T-helper 9 cell (primary cell): ENCODE measurements around the gene TRABD2B.

Experiments used
- DNase-seq: peaks from one replicate; pipeline ENCODE4 v3.0.0-alpha.2; 2020
- total RNA-seq, 2 donors: gene quantifications; one replicate each; lab custom pipeline; 2026; lab: John Stamatoyannopoulos, UW

Gene TRABD2B
- total RNA-seq = 0 reads per million in 2 donors

DNA sequence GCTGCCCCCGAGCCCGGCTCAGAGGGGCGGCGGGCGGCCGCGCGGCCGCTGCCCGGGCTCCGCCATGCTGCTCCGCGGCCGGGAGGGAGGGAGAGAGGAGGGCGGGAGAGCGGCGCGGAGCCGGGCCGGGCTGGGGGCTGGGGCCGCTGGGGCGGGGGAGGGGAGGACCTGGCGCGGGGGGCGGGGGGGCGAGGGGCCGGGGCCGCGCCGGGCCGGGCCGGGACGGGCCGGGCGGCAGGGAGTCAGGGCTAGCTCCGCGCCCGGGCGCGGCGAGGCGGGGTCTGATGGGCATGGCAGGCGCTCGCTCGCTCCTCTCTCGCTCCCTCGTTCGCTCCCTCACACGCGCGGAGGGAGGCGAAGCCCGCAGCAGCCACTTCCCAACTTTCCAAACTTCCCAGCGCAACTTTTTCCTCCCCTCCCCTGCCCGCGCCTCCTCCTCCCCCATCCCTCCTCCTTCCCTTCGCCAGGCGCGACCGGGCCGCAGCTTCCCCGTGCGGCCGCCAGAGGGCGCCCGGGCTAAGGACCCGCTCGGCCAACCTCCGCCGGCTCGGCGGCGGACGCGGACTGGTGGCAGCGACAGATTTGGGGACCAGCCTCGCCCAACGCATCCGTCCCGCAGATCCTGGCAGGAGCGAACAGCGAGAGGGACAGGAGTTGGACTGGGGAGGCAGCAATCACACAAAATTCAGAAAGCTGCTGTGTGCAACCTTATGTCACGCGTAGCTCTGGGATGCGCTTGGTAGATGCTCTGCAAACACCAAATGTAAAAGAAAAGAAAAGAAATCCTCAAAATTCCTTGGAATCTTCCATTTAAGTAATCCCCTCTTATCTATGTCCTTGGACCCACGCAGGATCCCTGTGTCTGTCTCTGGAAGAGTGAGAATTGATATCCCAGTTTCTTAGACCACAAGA lies at the start of gene TRABD2B:
TRABD2B (minus strand) TSS at position 97 of the 912 bp plus-strand sequence.
- peak; percentile 47 for DNase-seq

- DNase-seq = no peak
Measured at GRCh38 chr1:48044311-48044710, 47.1 kb upstream of the TRABD2B start.

DNA sequence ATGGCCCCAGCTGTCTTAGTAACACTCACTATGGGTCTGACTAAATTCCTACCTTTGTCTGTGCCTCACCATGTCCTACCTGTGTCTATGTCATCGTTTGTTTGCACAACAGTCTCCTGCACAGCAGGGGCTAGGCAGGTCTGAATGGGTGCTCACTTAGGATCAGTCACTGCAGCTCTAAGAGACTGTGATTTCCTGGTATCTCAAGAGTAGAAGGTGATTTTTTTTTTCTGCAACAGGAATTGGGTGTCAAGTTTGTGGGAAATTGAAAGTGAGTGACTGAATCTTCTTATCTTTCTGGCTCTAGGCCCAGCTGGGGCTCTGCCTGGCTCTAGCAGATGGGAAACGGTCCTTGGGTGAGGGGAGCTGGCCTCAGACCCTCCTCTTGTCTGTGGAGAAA lies 46.4 kb upstream of the TRABD2B start:
- no peak for DNase-seq

DNA sequence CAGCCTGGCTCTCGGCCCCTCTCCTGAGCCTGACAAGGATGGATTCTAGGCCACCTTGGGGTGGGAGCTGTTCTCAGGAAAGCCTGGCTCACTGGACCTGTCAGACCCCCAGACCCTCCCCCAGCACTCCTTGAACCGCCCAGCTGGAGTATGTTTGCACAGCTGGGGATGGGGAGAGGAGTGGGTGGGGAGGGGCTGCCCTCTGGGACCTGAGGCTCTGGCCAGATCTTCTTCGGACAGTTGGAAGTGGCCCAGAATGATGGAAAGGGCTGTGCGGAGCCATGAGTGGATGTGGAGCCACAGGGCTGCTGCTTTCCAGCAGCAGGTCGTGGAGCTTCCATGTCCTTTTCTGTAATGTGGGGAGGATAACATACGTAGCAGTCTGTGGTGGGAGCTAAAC lies 43.0 kb upstream of the TRABD2B start:
- no peak for DNase-seq

GRCh38 chr1:48039088-48040054 lies 42.2 kb upstream of the TRABD2B start:
- no peak for DNase-seq

- DNase-seq = no peak
Measured at GRCh38 chr1:48038270-48038767, 41.1 kb upstream of the TRABD2B start.

- no peak for DNase-seq
Measured at GRCh38 chr1:48036710-48037355, 39.6 kb upstream of the TRABD2B start.

- no peak for DNase-seq
Measured at GRCh38 chr1:48035371-48036141, 38.4 kb upstream of the TRABD2B start.

- no peak for DNase-seq
Measured at GRCh38 chr1:48033495-48034045, 36.4 kb upstream of the TRABD2B start.

DNA sequence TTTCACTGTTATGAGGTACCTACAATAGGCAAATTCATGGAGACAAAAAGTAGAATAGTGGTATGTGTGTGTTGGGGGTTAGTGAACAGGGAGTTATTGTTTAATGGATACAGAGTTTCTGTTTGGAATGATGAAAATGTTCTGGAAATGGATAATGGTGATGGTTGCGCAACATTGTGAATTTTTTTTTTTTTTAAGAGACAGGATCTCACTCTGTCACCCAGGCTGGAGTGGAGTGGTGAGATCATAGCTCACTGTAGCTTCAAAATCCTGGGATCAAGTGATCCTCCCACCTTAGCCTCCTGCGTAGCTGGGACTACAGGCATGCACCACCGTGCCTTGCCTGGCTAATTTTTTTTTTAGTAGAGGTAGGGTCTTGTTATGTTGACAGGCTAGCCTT lies 34.5 kb upstream of the TRABD2B start:
- no peak for DNase-seq

GRCh38 chr1:48030696-48031365 lies 33.6 kb upstream of the TRABD2B start:
- DNase-seq = no peak

- no peak for DNase-seq
Measured at GRCh38 chr1:48030211-48030610, 33.0 kb upstream of the TRABD2B start.

DNA sequence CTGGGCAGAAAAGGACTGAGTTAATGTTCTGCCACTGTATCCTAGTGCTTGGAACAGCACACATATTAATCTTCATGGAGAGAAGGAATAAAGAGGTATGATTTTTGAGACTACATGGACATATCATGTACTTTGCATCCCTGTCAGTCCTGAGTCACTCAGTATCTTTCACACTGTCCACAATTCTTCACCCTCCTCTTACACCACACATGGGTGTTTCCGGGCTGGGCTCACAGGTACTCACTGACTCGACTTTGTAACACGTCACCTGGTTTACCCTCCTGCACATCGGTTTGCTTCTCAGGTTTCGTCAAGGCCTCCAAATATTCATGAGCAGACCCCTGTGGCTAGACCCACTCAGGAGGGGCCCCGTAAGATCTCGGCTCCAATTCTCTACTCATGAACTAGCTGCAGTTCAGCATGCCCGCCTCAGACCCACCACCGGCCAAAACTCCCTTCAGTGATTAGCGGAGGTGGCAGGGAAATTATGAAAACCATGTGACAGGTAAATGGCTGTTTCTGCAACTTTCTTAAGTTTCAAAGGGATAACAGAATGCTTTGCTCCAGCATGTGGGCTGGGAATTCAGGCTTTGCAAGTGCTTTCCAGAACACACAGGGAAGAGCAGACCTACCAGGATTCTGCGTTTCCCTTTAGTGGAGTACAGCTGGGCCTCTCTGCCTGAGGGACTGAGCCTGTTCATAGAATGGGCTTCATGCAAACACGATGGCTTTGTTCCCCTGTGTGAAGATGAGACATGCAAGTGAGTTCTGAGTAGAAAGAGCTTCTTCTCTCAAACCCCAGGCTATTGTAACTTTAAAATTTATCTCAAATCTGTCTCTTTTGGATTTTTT lies 31.3 kb upstream of the TRABD2B start:
- DNase-seq = no peak

DNA sequence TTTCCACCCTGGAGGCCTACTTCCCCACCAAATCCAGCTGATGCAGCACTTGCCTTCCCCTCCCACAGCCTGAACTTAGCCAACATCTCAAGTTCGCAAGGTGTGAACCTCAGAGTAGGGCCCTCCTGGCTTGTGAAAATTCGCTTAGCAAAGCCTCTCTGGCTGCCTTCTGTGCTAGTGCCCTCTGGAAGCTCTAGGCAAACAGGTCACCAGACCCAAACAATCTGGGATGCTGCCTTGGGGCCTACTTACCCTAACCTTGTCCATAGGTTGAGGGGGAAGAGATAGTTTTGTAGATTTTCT lies 30.3 kb upstream of the TRABD2B start:
- DNase-seq = no peak

DNA sequence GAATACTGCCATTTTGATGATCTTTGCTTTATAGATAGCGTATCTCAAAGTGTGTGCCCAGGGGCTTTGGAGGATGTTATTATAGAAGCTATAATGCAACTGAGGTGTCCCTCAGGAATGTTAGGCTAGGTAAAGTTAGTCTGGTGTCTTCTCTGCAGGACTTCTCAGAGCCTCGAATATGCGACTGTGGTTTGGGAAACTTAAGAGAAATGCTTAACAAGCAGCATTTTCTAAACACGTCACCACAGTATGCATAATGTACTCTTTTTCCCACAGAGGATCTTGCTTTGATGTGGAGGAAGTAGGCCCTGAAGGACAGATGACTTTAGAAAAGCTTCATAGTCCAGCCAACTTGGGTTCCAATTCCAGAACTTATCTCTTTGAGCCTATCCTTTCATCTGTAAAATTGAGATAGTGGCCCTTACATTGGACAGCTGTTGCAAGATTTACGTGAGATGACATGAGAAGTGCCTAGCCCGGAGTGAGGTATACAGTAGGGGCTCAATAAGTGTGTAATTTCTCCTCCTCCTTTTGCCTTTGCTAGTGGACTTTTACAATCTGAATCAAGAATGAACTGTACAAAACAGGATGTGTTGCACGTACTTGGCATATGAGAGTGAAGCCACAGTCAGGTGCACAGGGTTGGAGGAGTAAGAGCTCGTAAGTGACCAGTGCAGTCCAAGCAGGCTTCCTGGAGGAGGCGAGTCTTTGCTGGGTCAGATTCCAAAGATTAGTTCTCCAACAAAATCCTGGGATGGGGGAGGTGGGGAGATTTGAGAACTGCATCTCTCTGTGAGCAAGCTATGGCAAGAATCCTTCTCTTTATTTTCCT lies 29.7 kb upstream of the TRABD2B start:
- no peak for DNase-seq

DNA sequence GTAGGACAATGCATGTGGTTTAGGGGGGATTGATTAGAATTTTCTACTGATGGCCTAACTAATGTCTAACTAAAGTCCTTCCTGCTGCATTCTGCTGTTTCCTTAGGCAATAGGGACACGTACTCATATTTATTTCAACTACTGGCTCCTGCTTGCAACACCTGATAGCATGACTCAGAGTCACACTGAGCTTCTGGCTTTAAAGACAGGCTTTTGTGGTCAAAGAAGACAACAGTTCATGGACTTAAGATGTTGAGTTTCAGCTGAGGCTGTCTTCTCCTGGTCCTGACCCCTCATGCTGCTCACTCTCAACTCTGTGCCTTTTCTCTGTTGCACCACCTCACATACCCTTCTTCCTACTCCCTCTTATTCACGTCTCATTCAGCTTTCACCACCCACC lies 29.1 kb upstream of the TRABD2B start:
- no peak for DNase-seq

DNA sequence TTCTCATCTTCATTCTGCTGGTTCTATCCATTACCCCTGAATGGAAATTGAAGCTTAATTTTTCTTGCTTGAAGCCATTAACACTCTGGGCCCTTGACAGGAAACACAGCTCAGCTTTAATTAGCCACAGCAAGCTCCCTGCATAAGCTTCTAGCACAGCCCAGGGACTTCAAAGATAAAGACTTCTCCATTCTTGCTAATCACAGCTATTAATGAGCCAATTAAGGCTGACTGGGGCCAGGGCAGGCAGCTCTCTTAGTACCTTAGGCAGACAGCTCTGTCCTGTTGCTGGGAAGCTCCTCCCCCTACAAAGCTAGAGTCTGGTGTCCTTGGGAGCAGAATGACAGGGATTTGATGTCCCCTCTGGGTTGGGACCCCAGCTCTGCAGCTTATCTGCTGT lies 27.9 kb upstream of the TRABD2B start:
- no peak for DNase-seq

GRCh38 chr1:48023488-48023887 lies 26.3 kb upstream of the TRABD2B start:
- DNase-seq = no peak

DNA sequence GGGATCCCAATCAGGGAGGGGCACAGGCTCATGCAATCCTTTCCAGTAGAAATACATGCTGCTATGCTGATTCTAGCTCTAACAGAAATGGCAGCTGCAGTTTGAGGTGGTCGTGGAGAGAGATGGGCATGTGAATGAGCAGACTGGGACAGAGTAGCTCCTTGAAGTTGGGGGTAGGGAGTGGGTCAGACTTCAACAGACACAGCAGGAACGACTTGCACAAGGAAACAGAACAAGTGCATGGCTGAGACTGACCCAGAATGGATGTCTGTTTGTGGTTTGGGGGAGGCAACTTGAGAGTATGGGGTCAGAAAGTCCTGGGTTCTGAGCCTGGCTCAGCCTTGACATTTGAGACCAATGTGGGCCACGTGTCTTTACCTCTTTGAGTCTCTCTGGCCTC lies 25.1 kb upstream of the TRABD2B start:
- no peak for DNase-seq
